Measurements from ENCODE around the gene CACNA1D. TPM values are rescaled to one million over a fixed set of nuclear protein-coding genes. Genes with fewer than 3 reads are reported as not detected.

CACNA1D gene
- polyA plus RNA-seq, 4 donors, result 2.2 to 133 (median 6.2) TPM

DNA sequence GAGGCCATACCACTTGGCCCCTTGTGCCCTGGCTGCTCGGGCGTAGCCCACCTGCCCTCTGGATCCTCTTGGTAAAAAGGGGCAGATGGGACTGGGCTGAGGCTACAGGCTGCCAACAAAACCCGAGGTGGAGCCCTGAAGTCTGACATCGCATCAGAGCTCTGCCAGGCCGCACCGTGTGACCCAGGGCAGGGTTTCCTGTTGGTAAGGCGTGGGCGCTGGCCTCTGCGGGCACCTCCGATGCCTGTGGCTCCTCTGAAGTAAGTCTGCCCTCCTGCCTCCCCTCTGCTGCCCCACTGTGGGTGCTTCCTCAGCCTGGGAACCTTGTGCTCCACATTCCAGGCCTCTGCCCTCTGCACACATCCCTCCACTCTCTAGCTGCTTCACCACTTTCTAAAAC is 342.9 kb downstream of the CACNA1D start:
- WGBS, 3 donors, result 81 to 83% (median 82%) methylated on average over 10 of the region's 10 CpGs
- no peak overlapping the region for H3K4me3 ChIP-seq (ENCODE audit: low read depth in 1 of 3, low read length in 3 of 3)
- peaks cover 0 to 54% (median 0%) of the 10 kb centered on the region in 3 donors for H3K36me3 ChIP-seq (ENCODE audit: control insufficient read depth in 3 of 3, insufficient read depth in 2 of 3, low read depth in 1 of 3, low read length in 3 of 3)
- no peaks in the 10 kb centered on the region for H3K27me3 ChIP-seq (ENCODE audit: control insufficient read depth in 3 of 3, insufficient read depth in 3 of 3, low read length in 3 of 3)
- DNase-seq, result no peak
- peaks cover 0 to 10% (median 0%) of the 10 kb centered on the region in 3 donors for H3K4me1 ChIP-seq (ENCODE audit: control insufficient read depth in 3 of 3, insufficient read depth in 2 of 3, low read depth in 1 of 3, low read length in 2 of 3)
- H3K27ac ChIP-seq (ENCODE audit: low read depth in 1 of 3, low read length in 2 of 3), result no peak overlapping the region
- FAIRE-seq, result no peak
- H3K9me3 ChIP-seq (ENCODE audit: control insufficient read depth in 2 of 2, insufficient read depth in 1 of 2, low read depth in 1 of 2, low read length in 1 of 2), result no peaks in the 10 kb centered on the region

DNA sequence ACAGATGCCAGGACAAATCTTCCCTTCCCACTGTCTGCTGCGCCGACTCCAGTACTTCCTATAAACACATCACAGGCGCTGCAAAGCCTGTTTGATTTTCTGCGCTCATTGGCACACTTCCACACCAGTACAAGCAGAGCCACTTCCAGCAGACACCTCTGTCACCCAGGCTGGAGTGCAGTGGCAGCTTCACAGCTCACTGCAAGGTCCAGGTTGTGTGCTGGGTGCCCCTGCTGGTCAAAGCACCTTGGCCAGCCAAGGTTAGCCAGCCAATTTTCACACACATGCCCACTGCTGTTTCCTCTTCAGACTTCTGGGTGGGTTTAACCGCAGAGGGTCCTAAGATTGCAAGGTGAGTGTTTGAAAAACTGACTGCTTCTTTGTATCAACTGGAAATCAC is 346.9 kb downstream of the CACNA1D start:
- WGBS, 3 donors, result 32 to 70% (median 56%) methylated on average over 5 of the region's 5 CpGs
- Histone ChIP-seq H3K27ac (ENCODE audit: low read depth in 1 of 3, low read length in 2 of 3) (peak overlapping the region in 1 of 3 donors; percentile 93), H3K27me3 (ENCODE audit: control insufficient read depth in 3 of 3, insufficient read depth in 3 of 3, low read length in 3 of 3) (no peaks in the 10 kb centered on the region), H3K36me3 (ENCODE audit: control insufficient read depth in 3 of 3, insufficient read depth in 2 of 3, low read depth in 1 of 3, low read length in 3 of 3) (peaks cover 0 to 28% (median 0%) of the 10 kb centered on the region in 3 donors), H3K4me1 (ENCODE audit: control insufficient read depth in 3 of 3, insufficient read depth in 2 of 3, low read depth in 1 of 3, low read length in 2 of 3) (peaks cover 2 to 41% (median 6%) of the 10 kb centered on the region in 3 donors), H3K4me3 (ENCODE audit: low read depth in 1 of 3, low read length in 3 of 3) (no peak overlapping the region), H3K9me3 (ENCODE audit: control insufficient read depth in 2 of 2, insufficient read depth in 1 of 2, low read depth in 1 of 2, low read length in 1 of 2) (no peaks in the 10 kb centered on the region)
- FAIRE-seq, result no peak
- DNase-seq, result peak in 1 of 2 donors; percentile 57

DNA sequence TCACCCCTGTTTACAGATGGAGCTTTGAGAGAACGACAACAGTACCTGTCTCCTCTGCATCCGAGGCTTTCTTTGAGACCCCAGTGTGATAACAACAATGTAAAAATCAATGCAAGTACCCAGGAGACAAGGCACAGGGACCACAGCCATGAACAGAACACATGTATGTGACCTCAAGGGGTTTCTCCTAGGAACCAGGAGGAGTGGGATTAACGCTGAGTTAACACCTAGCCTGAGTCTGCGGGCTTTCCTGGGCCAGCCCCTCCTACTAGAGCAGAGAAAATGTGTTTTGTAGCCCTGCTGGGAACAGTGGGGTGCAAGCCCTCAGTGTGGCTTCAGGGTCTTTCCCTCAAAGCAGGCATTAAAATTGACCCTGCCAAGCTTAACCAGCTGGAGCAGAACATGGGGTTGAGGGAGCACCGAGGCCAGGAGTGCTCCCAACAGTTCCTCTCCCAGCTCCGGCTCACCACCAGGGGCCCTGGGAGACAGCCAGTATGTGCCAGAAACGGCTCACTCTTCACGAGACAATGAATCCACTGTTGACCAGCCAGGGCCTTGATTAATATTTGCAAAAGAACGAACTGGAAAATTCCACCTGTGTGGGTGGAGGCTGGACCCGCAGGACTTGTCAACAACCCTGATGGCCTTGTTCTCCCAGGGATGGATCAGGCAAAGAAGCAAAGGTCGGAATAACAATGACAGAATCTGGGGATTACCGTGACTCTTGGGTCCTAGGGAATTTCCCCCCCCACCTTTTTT is 348.2 kb downstream of the CACNA1D start:
- FAIRE-seq (no peak), DNase-seq (peak; percentile 89 to 90)
- Histone ChIP-seq H3K27me3 (ENCODE audit: control insufficient read depth in 3 of 3, insufficient read depth in 3 of 3, low read length in 3 of 3) (no peaks in the 10 kb centered on the region), H3K4me1 (ENCODE audit: control insufficient read depth in 3 of 3, insufficient read depth in 2 of 3, low read depth in 1 of 3, low read length in 2 of 3) (peaks cover 2 to 49% (median 6%) of the 10 kb centered on the region in 3 donors), H3K9me3 (ENCODE audit: control insufficient read depth in 2 of 2, insufficient read depth in 1 of 2, low read depth in 1 of 2, low read length in 1 of 2) (no peaks in the 10 kb centered on the region), H3K36me3 (ENCODE audit: control insufficient read depth in 3 of 3, insufficient read depth in 2 of 3, low read depth in 1 of 3, low read length in 3 of 3) (peaks cover 0 to 17% (median 0%) of the 10 kb centered on the region in 3 donors), H3K4me3 (ENCODE audit: low read depth in 1 of 3, low read length in 3 of 3) (no peak overlapping the region), H3K27ac (ENCODE audit: low read depth in 1 of 3, low read length in 2 of 3) (peak overlapping the region; percentile 17 to 93 (median 86))
- WGBS, 3 donors, result 10 to 42% (median 25%) methylated on average over 11 to 12 of the region's 12 CpGs

DNA sequence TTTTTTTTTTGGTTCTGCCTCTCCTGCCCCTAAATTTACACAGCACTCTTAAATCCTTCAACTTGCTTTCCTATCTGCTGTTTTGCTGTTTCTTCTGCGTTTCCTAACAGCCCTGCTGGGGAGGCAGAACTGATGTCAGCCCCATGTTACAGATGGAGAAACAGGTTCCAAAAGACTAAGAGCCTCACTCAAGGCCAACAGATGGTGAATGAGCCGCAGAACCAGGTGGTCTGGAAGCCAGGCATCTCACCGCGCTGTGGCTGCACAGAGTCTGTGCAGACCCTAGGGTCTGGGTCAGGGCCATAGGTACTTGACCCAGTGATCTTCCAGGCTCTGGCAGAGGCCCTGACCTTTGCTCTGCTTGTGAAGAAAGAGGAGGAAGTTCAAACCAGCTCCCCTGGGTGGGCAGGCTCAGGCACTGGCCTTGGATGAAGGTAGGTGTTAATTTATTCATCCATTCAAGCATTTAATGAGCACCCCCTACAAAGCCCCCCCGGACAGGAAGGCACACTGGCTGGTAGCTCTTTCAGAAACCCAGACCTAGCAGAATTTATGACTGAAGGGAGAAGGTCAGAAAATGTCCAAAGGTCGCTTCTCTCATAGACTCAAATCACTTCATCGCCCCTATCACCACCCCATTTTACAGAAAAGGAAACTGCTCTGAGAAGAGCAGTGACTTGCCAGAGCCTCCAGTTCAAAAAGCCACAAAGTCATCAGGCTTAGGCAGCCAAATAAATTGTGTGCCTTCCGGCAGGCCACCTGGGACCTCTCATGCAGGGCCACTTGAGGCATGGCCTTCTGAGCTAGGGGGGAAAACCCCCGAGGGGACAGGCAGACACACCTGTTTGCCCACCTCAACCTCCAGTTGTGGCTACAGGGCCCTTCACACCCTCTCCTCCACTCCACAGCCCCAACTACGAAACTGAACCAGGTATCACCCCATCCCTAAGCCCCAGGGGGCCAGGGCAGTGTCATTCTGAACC is 349.1 kb downstream of the CACNA1D start:
- WGBS, 3 donors, result 11 to 55% (median 31%) methylated on average over 10 of the region's 10 CpGs
- DNase-seq (peak; percentile 59 to 73), FAIRE-seq (no peak)
- peaks cover 0 to 3% (median 0%) of the 10 kb centered on the region in 3 donors for H3K27me3 ChIP-seq (ENCODE audit: control insufficient read depth in 3 of 3, insufficient read depth in 3 of 3, low read length in 3 of 3)
- peak overlapping the region; percentile 57 to 93 (median 86) for H3K27ac ChIP-seq (ENCODE audit: low read depth in 1 of 3, low read length in 2 of 3)
- peaks cover 0 to 9% (median 0%) of the 10 kb centered on the region in 3 donors for H3K36me3 ChIP-seq (ENCODE audit: control insufficient read depth in 3 of 3, insufficient read depth in 2 of 3, low read depth in 1 of 3, low read length in 3 of 3)
- no peak overlapping the region for H3K4me3 ChIP-seq (ENCODE audit: low read depth in 1 of 3, low read length in 3 of 3)
- H3K9me3 ChIP-seq (ENCODE audit: control insufficient read depth in 2 of 2, insufficient read depth in 1 of 2, low read depth in 1 of 2, low read length in 1 of 2), result no peaks in the 10 kb centered on the region
- peaks cover 2 to 49% (median 6%) of the 10 kb centered on the region in 3 donors for H3K4me1 ChIP-seq (ENCODE audit: control insufficient read depth in 3 of 3, insufficient read depth in 2 of 3, low read depth in 1 of 3, low read length in 2 of 3)

DNA sequence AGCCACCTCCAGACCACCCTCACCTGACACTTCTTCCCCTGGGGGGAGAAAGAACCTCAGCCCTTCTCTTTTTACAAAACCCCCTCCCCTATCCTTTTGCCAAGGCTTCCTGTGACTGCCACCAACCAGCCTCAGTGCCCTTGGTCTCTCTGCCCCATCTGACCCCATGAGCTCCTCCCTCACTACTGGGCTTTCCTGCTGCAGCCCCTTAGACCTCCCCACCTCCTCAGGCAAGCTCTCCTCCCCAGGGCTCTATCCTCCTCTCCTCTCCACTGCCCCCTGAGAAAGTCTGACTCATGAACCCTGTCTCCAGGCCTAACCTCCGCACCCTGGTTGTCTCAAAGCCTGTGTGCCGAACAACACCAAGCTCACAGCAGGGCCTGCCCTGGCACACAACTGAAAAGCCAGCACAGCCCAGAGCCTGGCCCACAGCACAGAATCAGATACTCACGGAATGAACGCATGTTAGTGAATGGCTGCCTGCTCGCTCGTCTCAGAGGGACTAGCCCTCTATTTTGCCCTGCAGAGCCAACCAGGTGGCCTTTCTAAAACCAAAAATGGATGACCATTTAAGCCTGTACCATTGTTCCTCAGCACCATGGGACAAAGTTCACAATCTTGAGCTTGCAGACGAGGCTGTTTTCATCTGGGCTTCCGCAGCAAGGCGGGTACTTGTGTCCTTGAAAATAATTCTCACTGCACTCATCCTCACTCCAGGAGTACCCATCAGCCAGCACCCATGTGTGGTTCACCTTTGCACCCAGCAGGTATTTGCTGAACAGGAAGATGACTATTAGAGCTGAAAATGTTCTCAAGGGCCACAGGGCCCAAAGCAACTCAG is 350.1 kb downstream of the CACNA1D start:
- WGBS, 3 donors, result 16 to 71% (median 42%) methylated on average over 9 of the region's 9 CpGs
- FAIRE-seq, result no peak
- peak overlapping the region; percentile 57 to 93 (median 86) for H3K27ac ChIP-seq (ENCODE audit: low read depth in 1 of 3, low read length in 2 of 3)
- peak overlapping the region in 1 of 3 donors; percentile 56 for H3K4me3 ChIP-seq (ENCODE audit: low read depth in 1 of 3, low read length in 3 of 3)
- H3K4me1 ChIP-seq (ENCODE audit: control insufficient read depth in 3 of 3, insufficient read depth in 2 of 3, low read depth in 1 of 3, low read length in 2 of 3), result peaks cover 2 to 49% (median 6%) of the 10 kb centered on the region in 3 donors
- DNase-seq, result peak; percentile 66 to 81
- no peaks in the 10 kb centered on the region for H3K9me3 ChIP-seq (ENCODE audit: control insufficient read depth in 2 of 2, insufficient read depth in 1 of 2, low read depth in 1 of 2, low read length in 1 of 2)
- peaks cover 0 to 6% (median 0%) of the 10 kb centered on the region in 3 donors for H3K36me3 ChIP-seq (ENCODE audit: control insufficient read depth in 3 of 3, insufficient read depth in 2 of 3, low read depth in 1 of 3, low read length in 3 of 3)
- peaks cover 0 to 3% (median 0%) of the 10 kb centered on the region in 3 donors for H3K27me3 ChIP-seq (ENCODE audit: control insufficient read depth in 3 of 3, insufficient read depth in 3 of 3, low read length in 3 of 3)

DNA sequence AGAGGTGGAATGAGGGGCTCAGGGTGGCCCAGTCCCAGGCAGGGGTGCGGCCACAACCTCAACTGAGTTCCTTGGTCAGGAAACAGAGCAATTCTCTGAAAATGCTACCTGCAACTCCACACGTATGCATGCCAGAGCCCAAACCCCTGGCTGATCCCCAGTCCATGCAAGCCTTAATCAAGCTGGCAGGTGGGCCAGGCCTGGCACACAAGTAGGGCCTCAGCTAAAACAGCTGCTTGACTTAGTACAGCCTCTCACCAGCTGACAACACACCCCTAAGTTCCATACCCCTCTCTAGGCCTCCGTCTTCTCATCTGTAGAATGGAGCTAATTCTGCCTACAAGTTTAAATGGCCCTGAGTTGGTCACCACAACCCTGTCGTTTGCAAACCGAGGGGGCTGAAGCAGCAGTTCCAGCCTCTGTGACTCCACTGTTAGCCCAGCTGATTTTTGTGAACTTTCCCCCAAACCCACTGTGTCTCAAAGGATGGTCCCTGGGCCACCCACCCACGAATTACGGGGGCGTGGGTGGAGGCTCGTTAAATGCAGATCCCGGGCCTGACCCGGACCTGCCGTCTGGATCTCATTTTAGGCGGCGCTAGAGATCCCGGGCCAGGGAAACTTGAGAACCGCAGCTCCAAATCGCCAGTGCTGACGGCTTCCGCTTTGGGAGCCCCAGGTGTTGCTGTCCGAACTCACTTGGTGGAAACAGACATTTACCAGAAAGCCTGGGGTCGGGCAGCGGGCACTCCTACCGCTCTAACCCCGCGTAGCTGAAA is 350.9 kb downstream of the CACNA1D start:
- Histone ChIP-seq H3K27ac (ENCODE audit: low read depth in 1 of 3, low read length in 2 of 3) (peak overlapping the region; percentile 57 to 93 (median 86)), H3K4me3 (ENCODE audit: low read depth in 1 of 3, low read length in 3 of 3) (peak overlapping the region; percentile 46 to 72 (median 56)), H3K4me1 (ENCODE audit: control insufficient read depth in 3 of 3, insufficient read depth in 2 of 3, low read depth in 1 of 3, low read length in 2 of 3) (peaks cover 2 to 49% (median 6%) of the 10 kb centered on the region in 3 donors), H3K9me3 (ENCODE audit: control insufficient read depth in 2 of 2, insufficient read depth in 1 of 2, low read depth in 1 of 2, low read length in 1 of 2) (no peaks in the 10 kb centered on the region), H3K27me3 (ENCODE audit: control insufficient read depth in 3 of 3, insufficient read depth in 3 of 3, low read length in 3 of 3) (peaks cover 0 to 3% (median 0%) of the 10 kb centered on the region in 3 donors), H3K36me3 (ENCODE audit: control insufficient read depth in 3 of 3, insufficient read depth in 2 of 3, low read depth in 1 of 3, low read length in 3 of 3) (peaks cover 0 to 3% (median 0%) of the 10 kb centered on the region in 3 donors)
- peak; percentile 52 to 69 for DNase-seq
- 6 to 13% (median 10%) methylated on average over 25 of the region's 25 CpGs for WGBS, 3 donors
- no peak for FAIRE-seq

DNA sequence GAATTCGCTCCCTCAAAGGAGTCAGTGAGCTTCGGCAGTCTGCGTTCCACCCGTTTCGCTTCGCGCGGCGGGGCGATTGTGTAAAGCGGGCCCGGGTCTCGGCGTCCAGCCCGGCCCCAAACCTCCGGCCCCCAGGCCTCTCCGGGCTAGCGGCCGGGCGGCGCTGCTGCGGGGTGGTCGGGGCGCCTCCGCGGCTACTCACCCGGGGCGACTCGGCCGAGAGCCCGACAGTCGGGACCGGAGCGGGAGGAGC is 351.4 kb downstream of the CACNA1D start:
- DNase-seq (no peak), FAIRE-seq (no peak)
- peaks cover 2 to 49% (median 6%) of the 10 kb centered on the region in 3 donors for H3K4me1 ChIP-seq (ENCODE audit: control insufficient read depth in 3 of 3, insufficient read depth in 2 of 3, low read depth in 1 of 3, low read length in 2 of 3)
- peak overlapping the region; percentile 46 to 72 (median 56) for H3K4me3 ChIP-seq (ENCODE audit: low read depth in 1 of 3, low read length in 3 of 3)
- H3K27ac ChIP-seq (ENCODE audit: low read depth in 1 of 3, low read length in 2 of 3), result peak overlapping the region in 2 of 3 donors; percentile 86 to 93
- H3K9me3 ChIP-seq (ENCODE audit: control insufficient read depth in 2 of 2, insufficient read depth in 1 of 2, low read depth in 1 of 2, low read length in 1 of 2), result no peaks in the 10 kb centered on the region
- H3K27me3 ChIP-seq (ENCODE audit: control insufficient read depth in 3 of 3, insufficient read depth in 3 of 3, low read length in 3 of 3), result peaks cover 0 to 3% (median 0%) of the 10 kb centered on the region in 3 donors
- peaks cover 0 to 2% (median 0%) of the 10 kb centered on the region in 3 donors for H3K36me3 ChIP-seq (ENCODE audit: control insufficient read depth in 3 of 3, insufficient read depth in 2 of 3, low read depth in 1 of 3, low read length in 3 of 3)
- 1 to 2% (median 1%) methylated on average over 33 to 34 of the region's 34 CpGs for WGBS, 3 donors
